HG03354 (cell line): Measurements from ENCODE around the gene CBLN2.

Experiments used
- ATAC-seq: cut with Tn5 transposase; IDR thresholded peaks from one replicate; pipeline ENCODE4 v1.9.1; 2021; ENCODE audit warnings: mild to moderate bottlenecking; ENCODE audit not compliant: unreplicated experiment, poor library complexity, severe bottlenecking

Gene CBLN2

DNA sequence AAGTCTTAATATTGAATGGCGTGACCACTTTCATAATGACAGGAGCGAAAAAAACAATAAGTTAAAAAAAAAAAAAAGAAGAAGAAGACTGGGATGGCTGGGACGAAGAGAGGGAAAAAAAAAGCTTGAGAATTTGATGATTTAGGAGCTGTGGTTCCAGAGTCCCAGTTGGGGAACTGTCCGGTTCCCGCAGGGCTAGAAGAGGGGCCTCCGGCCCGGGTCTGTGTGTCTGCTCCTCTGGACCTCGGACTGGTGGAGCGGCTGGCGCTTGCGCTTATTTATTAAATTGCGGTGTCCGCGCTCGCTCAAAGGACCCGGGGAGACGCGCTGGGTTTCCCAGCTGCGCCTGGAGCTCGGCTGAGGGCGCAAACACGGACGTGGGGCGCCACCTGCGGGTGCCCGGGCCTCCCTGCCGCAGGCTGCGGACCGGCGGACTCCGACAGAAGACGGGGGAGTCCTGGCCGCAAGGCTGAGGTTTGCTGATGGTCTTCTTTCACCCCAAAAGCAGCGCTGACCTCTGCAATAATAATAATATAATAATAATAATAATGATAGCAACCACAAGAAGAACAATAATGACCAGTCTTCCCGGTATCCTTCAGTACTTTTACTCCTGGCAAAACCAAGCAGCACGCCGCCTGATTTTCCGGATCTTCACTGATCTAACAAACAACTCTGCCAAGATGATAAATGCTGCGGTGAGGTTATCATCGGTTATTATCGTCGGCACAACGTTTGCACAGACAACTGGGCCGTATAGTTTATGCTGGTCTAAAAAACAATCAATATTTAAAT, at the start of gene CBLN2:
CBLN2 (minus strand) TSS at position 251 of the 795 bp plus-strand sequence. CDS start 2,182 bp downstream, outside the sequence.
- ATAC-seq: peak; percentile 88

DNA sequence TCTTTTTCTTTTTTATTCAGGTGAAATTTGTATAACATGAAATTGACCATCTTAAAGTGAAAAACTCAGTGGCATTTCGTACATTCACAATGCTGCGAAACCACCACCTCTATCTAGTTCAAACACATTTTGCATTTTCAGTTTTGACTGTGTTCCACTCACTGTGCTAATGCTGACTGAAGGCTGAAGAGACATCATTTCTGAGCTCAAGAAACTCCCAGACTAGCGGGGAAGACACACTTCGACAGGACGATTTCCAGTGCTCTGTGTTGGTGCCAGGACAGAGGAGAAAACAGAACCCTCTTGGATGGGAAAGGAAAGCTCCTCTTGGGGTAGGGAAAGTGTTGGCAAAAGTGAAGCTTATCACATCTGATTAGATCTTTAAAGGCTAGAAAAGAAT, 44.2 kb upstream of the CBLN2 start:
- no peak for ATAC-seq

GRCh38 chr18:72584787-72585186, 40.6 kb upstream of the CBLN2 start:
- ATAC-seq: no peak

- no peak for ATAC-seq
Measured at GRCh38 chr18:72581976-72582375, 37.8 kb upstream of the CBLN2 start.

- no peak for ATAC-seq
Measured at GRCh38 chr18:72572896-72573295, 28.8 kb upstream of the CBLN2 start.

GRCh38 chr18:72566290-72566689, 22.1 kb upstream of the CBLN2 start:
- ATAC-seq: no peak

- ATAC-seq: no peak
Measured at GRCh38 chr18:72555968-72556367, 11.8 kb upstream of the CBLN2 start.

DNA sequence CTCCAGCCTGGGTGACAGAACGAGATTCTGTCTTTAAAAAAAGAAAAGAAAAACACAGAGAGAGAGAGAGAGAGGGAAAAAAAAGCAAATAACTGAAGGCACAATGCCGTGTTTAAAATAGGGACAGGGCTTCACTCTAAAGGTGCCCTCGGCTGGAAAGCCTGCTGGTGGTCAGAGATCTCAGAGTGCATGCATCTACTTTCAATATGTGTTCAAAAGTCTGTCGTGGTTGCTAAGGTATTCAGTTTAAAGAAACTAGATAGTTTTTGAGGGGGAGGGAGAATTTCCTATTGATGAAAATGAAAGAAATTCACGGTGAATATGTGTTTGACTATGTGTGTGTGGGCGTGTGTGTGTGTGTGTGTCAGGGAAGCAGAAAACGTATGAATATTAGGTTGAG, 11.0 kb upstream of the CBLN2 start:
- no peak for ATAC-seq

GRCh38 chr18:72543357-72544055, 636 bp downstream of the CBLN2 start:
- ATAC-seq: no peak

GRCh38 chr18:72542984-72543356, 1.2 kb downstream of the CBLN2 start:
- ATAC-seq: no peak

DNA sequence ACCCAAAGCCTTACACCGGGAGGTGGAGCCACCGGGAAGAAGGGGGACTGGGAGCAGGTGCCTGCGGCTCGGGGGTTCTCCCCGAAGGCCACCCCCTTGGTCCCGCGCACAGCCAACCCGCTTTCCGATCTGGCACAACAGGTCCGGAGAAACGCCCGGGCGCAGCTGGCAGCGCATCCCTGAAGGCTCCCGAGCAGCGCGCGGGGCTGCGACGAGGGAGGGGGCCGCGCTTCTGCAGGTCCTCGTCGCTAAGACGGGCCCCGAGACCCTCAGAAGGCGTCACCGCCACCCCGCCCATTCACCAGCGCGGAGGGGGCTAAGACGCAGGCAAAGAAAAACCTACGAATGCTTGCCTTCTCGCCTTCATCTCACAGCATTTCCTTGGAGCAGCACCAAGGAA, 1.8 kb downstream of the CBLN2 start:
- ATAC-seq: no peak

- no peak for ATAC-seq
Measured at GRCh38 chr18:72541871-72542332, 2.2 kb downstream of the CBLN2 start.

- no peak for ATAC-seq
Measured at GRCh38 chr18:72539901-72540300, 4.2 kb downstream of the CBLN2 start.

- no peak for ATAC-seq
Measured at GRCh38 chr18:72530622-72531021, 13.5 kb downstream of the CBLN2 start.

GRCh38 chr18:72504866-72505265, 39.3 kb downstream of the CBLN2 start:
- ATAC-seq: no peak

- ATAC-seq: no peak
Measured at GRCh38 chr18:72502671-72503431, 41.3 kb downstream of the CBLN2 start.

GRCh38 chr18:72492497-72492896, 51.6 kb downstream of the CBLN2 start:
- ATAC-seq: no peak
